Duodenal mucosa (tissue), 2 donors: ENCODE measurements around the gene MARCHF10.

Experiments
- H3K27ac ChIP-seq: one replicate; pipeline ENCODE4 v1.7.0; 2013; ENCODE audit warnings: low read depth, low read length
- H3K27me3 ChIP-seq, 2 donors: one replicate each; pipeline ENCODE4 v1.7.0; 2013; ENCODE audit warnings: low read length in 2 of 2, control low read depth in 1 of 2; ENCODE audit not compliant: insufficient read depth in 2 of 2, control insufficient read depth in 1 of 2
- H3K36me3 ChIP-seq, 2 donors: one replicate each; pipeline ENCODE4 v1.7.0; 2013; ENCODE audit warnings: low read length in 2 of 2, control low read depth in 1 of 2; ENCODE audit not compliant: insufficient read depth in 2 of 2, control insufficient read depth in 1 of 2
- H3K4me1 ChIP-seq, 2 donors: one replicate each; pipeline ENCODE4 v1.7.0; 2013; ENCODE audit warnings: low read length in 2 of 2, control low read depth in 1 of 2; ENCODE audit not compliant: insufficient read depth in 2 of 2, control insufficient read depth in 1 of 2
- H3K4me3 ChIP-seq, 2 donors: one replicate each; pipeline ENCODE4 v1.7.0; 2013; ENCODE audit warnings: low read length in 2 of 2, low read depth in 1 of 2
- H3K9ac ChIP-seq, 2 donors: one replicate each; pipeline ENCODE4 v1.7.0; 2013; ENCODE audit warnings: low read length in 2 of 2, low read depth in 1 of 2
- H3K9me3 ChIP-seq, 2 donors: one replicate each; pipeline ENCODE4 v1.7.0; 2013; ENCODE audit warnings: low read length in 2 of 2, control low read depth in 1 of 2; ENCODE audit not compliant: control insufficient read depth in 1 of 2

Gene MARCHF10

GRCh38 chr17:62741290-62741689 is 66.8 kb downstream of the MARCHF10 start:
- Histone ChIP-seq H3K36me3 (no peaks in the 10 kb centered on the region), H3K27ac (no peak overlapping the region), H3K4me3 (no peak overlapping the region), H3K4me1 (no peaks in the 10 kb centered on the region), H3K27me3 (no peaks in the 10 kb centered on the region), H3K9ac (no peak overlapping the region), H3K9me3 (no peaks in the 10 kb centered on the region)

GRCh38 chr17:62739645-62740388 is 68.3 kb downstream of the MARCHF10 start:
- no peak overlapping the region for H3K9ac ChIP-seq

GRCh38 chr17:62738281-62738680 is 69.8 kb downstream of the MARCHF10 start:
- Histone ChIP-seq H3K27ac (no peak overlapping the region), H3K36me3 (no peaks in the 10 kb centered on the region), H3K9ac (no peak overlapping the region), H3K4me3 (no peak overlapping the region), H3K9me3 (no peaks in the 10 kb centered on the region), H3K27me3 (no peaks in the 10 kb centered on the region), H3K4me1 (no peaks in the 10 kb centered on the region)

More at GRCh38 chr17:62739645-62740388, 68.3 kb downstream of the MARCHF10 start:
- Histone ChIP-seq H3K36me3 (no peaks in the 10 kb centered on the region), H3K4me1 (no peaks in the 10 kb centered on the region), H3K9me3 (no peaks in the 10 kb centered on the region), H3K4me3 (no peak overlapping the region), H3K27me3 (no peaks in the 10 kb centered on the region), H3K27ac (no peak overlapping the region)

GRCh38 chr17:62737513-62737912 is 70.6 kb downstream of the MARCHF10 start:
- Histone ChIP-seq H3K4me3 (no peak overlapping the region), H3K4me1 (no peaks in the 10 kb centered on the region), H3K27ac (no peak overlapping the region), H3K9me3 (no peaks in the 10 kb centered on the region), H3K27me3 (no peaks in the 10 kb centered on the region), H3K9ac (no peak overlapping the region), H3K36me3 (no peaks in the 10 kb centered on the region)

GRCh38 chr17:62735044-62735651 is 73.0 kb downstream of the MARCHF10 start:
- no peaks in the 10 kb centered on the region for H3K27me3 ChIP-seq
- no peaks in the 10 kb centered on the region for H3K36me3 ChIP-seq
- H3K9ac ChIP-seq: no peak overlapping the region
- no peaks in the 10 kb centered on the region for H3K9me3 ChIP-seq
- no peak overlapping the region for H3K27ac ChIP-seq
- H3K4me3 ChIP-seq: no peak overlapping the region
- no peaks in the 10 kb centered on the region for H3K4me1 ChIP-seq

- H3K27ac ChIP-seq: no peak overlapping the region
- no peaks in the 10 kb centered on the region for H3K27me3 ChIP-seq
- no peaks in the 10 kb centered on the region for H3K36me3 ChIP-seq
- H3K4me3 ChIP-seq: no peak overlapping the region
- no peak overlapping the region for H3K9ac ChIP-seq
- H3K9me3 ChIP-seq: no peaks in the 10 kb centered on the region
- no peaks in the 10 kb centered on the region for H3K4me1 ChIP-seq
Measured at GRCh38 chr17:62732125-62732524, 76.0 kb downstream of the MARCHF10 start.

GRCh38 chr17:62727916-62728672 is 80.0 kb downstream of the MARCHF10 start:
- no peak overlapping the region for H3K27ac ChIP-seq
- H3K36me3 ChIP-seq: no peaks in the 10 kb centered on the region
- peaks cover 0 to 9% of the 10 kb centered on the region in 2 donors for H3K4me1 ChIP-seq
- H3K9me3 ChIP-seq: no peaks in the 10 kb centered on the region
- H3K4me3 ChIP-seq: no peak overlapping the region
- H3K27me3 ChIP-seq: peaks cover 0 to 4% of the 10 kb centered on the region in 2 donors
- no peak overlapping the region for H3K9ac ChIP-seq

- H3K27me3 ChIP-seq: peaks cover 0 to 4% of the 10 kb centered on the region in 2 donors
- H3K27ac ChIP-seq: no peak overlapping the region
Measured at GRCh38 chr17:62725791-62726249, 82.3 kb downstream of the MARCHF10 start.

GRCh38 chr17:62724398-62725146 is 83.5 kb downstream of the MARCHF10 start:
- H3K4me1 ChIP-seq: peaks cover 0 to 9% of the 10 kb centered on the region in 2 donors
- H3K4me3 ChIP-seq: no peak overlapping the region
- no peak overlapping the region for H3K9ac ChIP-seq
- H3K27me3 ChIP-seq: peaks cover 0 to 4% of the 10 kb centered on the region in 2 donors
- no peaks in the 10 kb centered on the region for H3K36me3 ChIP-seq
- no peaks in the 10 kb centered on the region for H3K9me3 ChIP-seq
- no peak overlapping the region for H3K27ac ChIP-seq

More at GRCh38 chr17:62725791-62726249, 82.3 kb downstream of the MARCHF10 start:
- H3K4me3 ChIP-seq: no peak overlapping the region
- no peaks in the 10 kb centered on the region for H3K9me3 ChIP-seq
- peaks cover 0 to 9% of the 10 kb centered on the region in 2 donors for H3K4me1 ChIP-seq
- H3K9ac ChIP-seq: no peak overlapping the region
- H3K36me3 ChIP-seq: no peaks in the 10 kb centered on the region
